ENCODE results near the gene SASH3. TPM values are rescaled to one million over a fixed set of nuclear protein-coding genes. Genes with fewer than 3 reads are reported as not detected.

Gene SASH3
- polyA plus RNA-seq, 1 donor: 11.4 TPM

GRCh38 chrX:129783291-129783713 is 3.6 kb downstream of the SASH3 start:
- H3K36me3 ChIP-seq (ENCODE audit: control insufficient read depth, insufficient read depth, low read length): no peaks in the 10 kb centered on the region
- no peaks in the 10 kb centered on the region for H3K4me1 ChIP-seq (ENCODE audit: control insufficient read depth, insufficient read depth, low read length)
- no peaks in the 10 kb centered on the region for H3K9me3 ChIP-seq (ENCODE audit: control insufficient read depth, low read depth, low read length)
- DNase-seq: no peak
- H3K4me3 ChIP-seq (ENCODE audit: low read length): no peak overlapping the region
- WGBS (ENCODE audit: insufficient coverage, low lambda C conversion rate): no CpG with 5 or more reads among the region's 11 CpGs
- no peak overlapping the region for H3K27ac ChIP-seq (ENCODE audit: low read length)
- no peaks in the 10 kb centered on the region for H3K27me3 ChIP-seq (ENCODE audit: control insufficient read depth, insufficient read depth, low read length)

GRCh38 chrX:129784371-129784770 is 4.6 kb downstream of the SASH3 start:
- no peak overlapping the region for H3K27ac ChIP-seq (ENCODE audit: low read length)
- H3K4me1 ChIP-seq (ENCODE audit: control insufficient read depth, insufficient read depth, low read length): no peaks in the 10 kb centered on the region
- DNase-seq: no peak
- no peaks in the 10 kb centered on the region for H3K27me3 ChIP-seq (ENCODE audit: control insufficient read depth, insufficient read depth, low read length)
- H3K9me3 ChIP-seq (ENCODE audit: control insufficient read depth, low read depth, low read length): no peaks in the 10 kb centered on the region
- no peaks in the 10 kb centered on the region for H3K36me3 ChIP-seq (ENCODE audit: control insufficient read depth, insufficient read depth, low read length)
- no CpG with 5 or more reads among the region's 7 CpGs for WGBS (ENCODE audit: insufficient coverage, low lambda C conversion rate)
- H3K4me3 ChIP-seq (ENCODE audit: low read length): no peak overlapping the region

- Histone ChIP-seq H3K27ac (ENCODE audit: low read length) (no peak overlapping the region), H3K9me3 (ENCODE audit: control insufficient read depth, low read depth, low read length) (no peaks in the 10 kb centered on the region), H3K27me3 (ENCODE audit: control insufficient read depth, insufficient read depth, low read length) (no peaks in the 10 kb centered on the region), H3K4me1 (ENCODE audit: control insufficient read depth, insufficient read depth, low read length) (no peaks in the 10 kb centered on the region), H3K4me3 (ENCODE audit: low read length) (no peak overlapping the region), H3K36me3 (ENCODE audit: control insufficient read depth, insufficient read depth, low read length) (no peaks in the 10 kb centered on the region)
- WGBS (ENCODE audit: insufficient coverage, low lambda C conversion rate): no CpG with 5 or more reads among the region's 11 CpGs
- DNase-seq: no peak
These were observed 5.6 kb downstream of the SASH3 start for GRCh38 chrX:129785160-129785947.

- Histone ChIP-seq H3K36me3 (ENCODE audit: control insufficient read depth, insufficient read depth, low read length) (no peaks in the 10 kb centered on the region), H3K27me3 (ENCODE audit: control insufficient read depth, insufficient read depth, low read length) (no peaks in the 10 kb centered on the region), H3K9me3 (ENCODE audit: control insufficient read depth, low read depth, low read length) (no peaks in the 10 kb centered on the region), H3K4me3 (ENCODE audit: low read length) (no peak overlapping the region), H3K27ac (ENCODE audit: low read length) (no peak overlapping the region), H3K4me1 (ENCODE audit: control insufficient read depth, insufficient read depth, low read length) (no peaks in the 10 kb centered on the region)
- DNase-seq: no peak
- WGBS (ENCODE audit: insufficient coverage, low lambda C conversion rate): no CpG with 5 or more reads among the region's 3 CpGs
These were observed 6.5 kb downstream of the SASH3 start for GRCh38 chrX:129786210-129786651.

GRCh38 chrX:129787336-129788055 is 7.7 kb downstream of the SASH3 start:
- H3K27ac ChIP-seq (ENCODE audit: low read length): no peak overlapping the region
- DNase-seq: no peak

GRCh38 chrX:129788527-129788926 is 8.8 kb downstream of the SASH3 start:
- H3K27ac ChIP-seq (ENCODE audit: low read length): no peak overlapping the region
- no peaks in the 10 kb centered on the region for H3K4me1 ChIP-seq (ENCODE audit: control insufficient read depth, insufficient read depth, low read length)
- no peak for DNase-seq
- H3K4me3 ChIP-seq (ENCODE audit: low read length): no peak overlapping the region
- WGBS (ENCODE audit: insufficient coverage, low lambda C conversion rate): no CpG with 5 or more reads among the region's 6 CpGs
- no peaks in the 10 kb centered on the region for H3K9me3 ChIP-seq (ENCODE audit: control insufficient read depth, low read depth, low read length)
- H3K27me3 ChIP-seq (ENCODE audit: control insufficient read depth, insufficient read depth, low read length): no peaks in the 10 kb centered on the region
- H3K36me3 ChIP-seq (ENCODE audit: control insufficient read depth, insufficient read depth, low read length): no peaks in the 10 kb centered on the region

More at GRCh38 chrX:129787336-129788055, 7.7 kb downstream of the SASH3 start:
- Histone ChIP-seq H3K4me1 (ENCODE audit: control insufficient read depth, insufficient read depth, low read length) (no peaks in the 10 kb centered on the region), H3K36me3 (ENCODE audit: control insufficient read depth, insufficient read depth, low read length) (no peaks in the 10 kb centered on the region), H3K9me3 (ENCODE audit: control insufficient read depth, low read depth, low read length) (no peaks in the 10 kb centered on the region), H3K27me3 (ENCODE audit: control insufficient read depth, insufficient read depth, low read length) (no peaks in the 10 kb centered on the region), H3K4me3 (ENCODE audit: low read length) (no peak overlapping the region)
- WGBS (ENCODE audit: insufficient coverage, low lambda C conversion rate): no CpG with 5 or more reads among the region's 11 CpGs

- Histone ChIP-seq H3K36me3 (ENCODE audit: control insufficient read depth, insufficient read depth, low read length) (no peaks in the 10 kb centered on the region), H3K4me1 (ENCODE audit: control insufficient read depth, insufficient read depth, low read length) (no peaks in the 10 kb centered on the region), H3K27ac (ENCODE audit: low read length) (no peak overlapping the region), H3K27me3 (ENCODE audit: control insufficient read depth, insufficient read depth, low read length) (no peaks in the 10 kb centered on the region), H3K4me3 (ENCODE audit: low read length) (no peak overlapping the region), H3K9me3 (ENCODE audit: control insufficient read depth, low read depth, low read length) (no peaks in the 10 kb centered on the region)
- WGBS (ENCODE audit: insufficient coverage, low lambda C conversion rate): no CpG with 5 or more reads among the region's 3 CpGs
- DNase-seq: no peak
These were observed 10.4 kb downstream of the SASH3 start for GRCh38 chrX:129790146-129790545.

GRCh38 chrX:129790808-129791207 is 11.1 kb downstream of the SASH3 start:
- Histone ChIP-seq H3K4me1 (ENCODE audit: control insufficient read depth, insufficient read depth, low read length) (no peaks in the 10 kb centered on the region), H3K9me3 (ENCODE audit: control insufficient read depth, low read depth, low read length) (no peaks in the 10 kb centered on the region), H3K27ac (ENCODE audit: low read length) (no peak overlapping the region), H3K27me3 (ENCODE audit: control insufficient read depth, insufficient read depth, low read length) (no peaks in the 10 kb centered on the region), H3K36me3 (ENCODE audit: control insufficient read depth, insufficient read depth, low read length) (no peaks in the 10 kb centered on the region), H3K4me3 (ENCODE audit: low read length) (no peak overlapping the region)
- DNase-seq: no peak
- WGBS (ENCODE audit: insufficient coverage, low lambda C conversion rate): no CpG with 5 or more reads among the region's 9 CpGs

GRCh38 chrX:129791336-129791735 is 11.6 kb downstream of the SASH3 start:
- H3K9me3 ChIP-seq (ENCODE audit: control insufficient read depth, low read depth, low read length): no peaks in the 10 kb centered on the region
- H3K36me3 ChIP-seq (ENCODE audit: control insufficient read depth, insufficient read depth, low read length): no peaks in the 10 kb centered on the region
- no peak overlapping the region for H3K4me3 ChIP-seq (ENCODE audit: low read length)
- no peaks in the 10 kb centered on the region for H3K4me1 ChIP-seq (ENCODE audit: control insufficient read depth, insufficient read depth, low read length)
- no CpG with 5 or more reads among the region's 8 CpGs for WGBS (ENCODE audit: insufficient coverage, low lambda C conversion rate)
- DNase-seq: no peak
- H3K27me3 ChIP-seq (ENCODE audit: control insufficient read depth, insufficient read depth, low read length): no peaks in the 10 kb centered on the region
- no peak overlapping the region for H3K27ac ChIP-seq (ENCODE audit: low read length)

GRCh38 chrX:129791961-129792570 is 12.3 kb downstream of the SASH3 start:
- no peaks in the 10 kb centered on the region for H3K27me3 ChIP-seq (ENCODE audit: control insufficient read depth, insufficient read depth, low read length)
- DNase-seq: no peak
- no peak overlapping the region for H3K4me3 ChIP-seq (ENCODE audit: low read length)
- no peaks in the 10 kb centered on the region for H3K36me3 ChIP-seq (ENCODE audit: control insufficient read depth, insufficient read depth, low read length)
- no peaks in the 10 kb centered on the region for H3K9me3 ChIP-seq (ENCODE audit: control insufficient read depth, low read depth, low read length)
- H3K4me1 ChIP-seq (ENCODE audit: control insufficient read depth, insufficient read depth, low read length): no peaks in the 10 kb centered on the region
- no peak overlapping the region for H3K27ac ChIP-seq (ENCODE audit: low read length)
- no CpG with 5 or more reads among the region's 11 CpGs for WGBS (ENCODE audit: insufficient coverage, low lambda C conversion rate)
